Fibroblast of lung (primary cell): ENCODE results near the gene NCAM2. TPM values are rescaled to one million over a fixed set of nuclear protein-coding genes. Genes with fewer than 3 reads are reported as not detected.
A peak's percentile ranks its signal among the peaks of the same experiment; 100 is the strongest.

Source experiments
- DNase-seq, 2 donors: peaks; one replicate each; pipeline versions ENCODE4 v3.0.0 to v3.0.0-alpha.2; 2010; ENCODE audit warnings: low read depth in 2 of 2
- H2AFZ ChIP-seq: 2 replicates; pipeline ENCODE4 v1.5.1; 2012; ENCODE audit warnings: low read length, control low read depth, inconsistent platforms
- H3K27ac ChIP-seq: 2 replicates; pipeline ENCODE4 v1.5.1; 2011; ENCODE audit warnings: low read length, control low read depth; ENCODE audit not compliant: insufficient read depth
- H3K27me3 ChIP-seq: 2 replicates; pipeline ENCODE4 v1.5.1; 2011; ENCODE audit warnings: mild to moderate bottlenecking, low read length; ENCODE audit not compliant: control insufficient read depth, insufficient read depth
- H3K36me3 ChIP-seq: 2 replicates; pipeline ENCODE4 v1.5.1; 2011; ENCODE audit warnings: low read length; ENCODE audit not compliant: control insufficient read depth, insufficient read depth
- H3K4me1 ChIP-seq: 2 replicates; pipeline ENCODE4 v1.5.1; 2011; ENCODE audit warnings: low read length; ENCODE audit not compliant: control insufficient read depth, insufficient read depth; ENCODE audit errors: extremely low read depth
- H3K4me2 ChIP-seq: 2 replicates; pipeline ENCODE4 v1.5.1; 2011; ENCODE audit warnings: low read length, control low read depth; ENCODE audit not compliant: insufficient read depth; ENCODE audit errors: extremely low read depth
- H3K4me3 ChIP-seq, 4 experiments: fragments of 200-600 bp in 1 of 4; sonication (generic) in 1 of 4; replicated peaks in 1 of 4; 2 replicates each; pipeline ENCODE4 v1.5.1; 2011 to 2016; ENCODE audit warnings: low read length in 4 of 4, low read depth in 3 of 4, mild to moderate bottlenecking in 3 of 4, control low read depth in 2 of 4, inconsistent platforms in 1 of 4, mixed read lengths in 1 of 4; ENCODE audit not compliant: insufficient read depth in 1 of 4; ENCODE audit errors: control extremely low read depth in 1 of 4
- H3K79me2 ChIP-seq: 2 replicates; pipeline ENCODE4 v1.5.1; 2012; ENCODE audit warnings: mild to moderate bottlenecking, low read length, inconsistent platforms; ENCODE audit not compliant: control insufficient read depth, insufficient read depth
- H3K9ac ChIP-seq: 2 replicates; pipeline ENCODE4 v1.5.1; 2011; ENCODE audit warnings: mild to moderate bottlenecking, low read length, control low read depth; ENCODE audit not compliant: insufficient read depth
- H3K9me3 ChIP-seq: 2 replicates; pipeline ENCODE4 v1.5.1; 2012; ENCODE audit warnings: low read depth, low read length; ENCODE audit not compliant: control insufficient read depth, insufficient read depth
- H4K20me1 ChIP-seq: 2 replicates; pipeline ENCODE4 v1.5.1; 2011; ENCODE audit warnings: low read length; ENCODE audit not compliant: control insufficient read depth, insufficient read depth; ENCODE audit errors: extremely low read depth
- EZH2 ChIP-seq: IDR thresholded peaks from 2 replicates; pipeline ENCODE4 v1.5.1; 2012; ENCODE audit warnings: low read length, control low read depth, mild to moderate bottlenecking; ENCODE audit errors: missing control alignments
- polyA plus RNA-seq, 2 donors: library from polyadenylated mRNA; depleted of rRNA in 1 of 2; stranded (reverse) in 1 of 2; unstranded in 1 of 2; fragments of >200 nt; gene quantifications; 2 replicates each; pipeline ENCODE4 v1.2.1, GENCODE V29; 2011 to 2012; ENCODE audit warnings: missing spikeins in 1 of 2
- total RNA-seq: library from RNA; depleted of rRNA; stranded (reverse); fragments of >200 nt; gene quantifications from 2 replicates; pipeline ENCODE4 v1.2.1, GENCODE V29; 2014
- TF ChIP-seq, protein P1 (sequence below), 2 donors: IDR thresholded peaks in 1 of 2; conservative IDR thresholded peaks in 1 of 2; 1 replicate in 1 of 2; 2 replicates in 1 of 2; pipeline ENCODE4 v1.5.1; 2011 to 2012; ENCODE audit warnings: low read length in 2 of 2, control low read depth in 1 of 2, inconsistent platforms in 1 of 2, low read depth in 1 of 2, mild to moderate bottlenecking in 1 of 2

NCAM2 gene
- total and polyA plus RNA-seq, 2 donors (not counting 1 experiment from before 2014, with no cell fraction given), result 5.6 to 11.1 TPM

- TF ChIP-seq EZH2, result no peak
- TF ChIP-seq, protein P1, sequence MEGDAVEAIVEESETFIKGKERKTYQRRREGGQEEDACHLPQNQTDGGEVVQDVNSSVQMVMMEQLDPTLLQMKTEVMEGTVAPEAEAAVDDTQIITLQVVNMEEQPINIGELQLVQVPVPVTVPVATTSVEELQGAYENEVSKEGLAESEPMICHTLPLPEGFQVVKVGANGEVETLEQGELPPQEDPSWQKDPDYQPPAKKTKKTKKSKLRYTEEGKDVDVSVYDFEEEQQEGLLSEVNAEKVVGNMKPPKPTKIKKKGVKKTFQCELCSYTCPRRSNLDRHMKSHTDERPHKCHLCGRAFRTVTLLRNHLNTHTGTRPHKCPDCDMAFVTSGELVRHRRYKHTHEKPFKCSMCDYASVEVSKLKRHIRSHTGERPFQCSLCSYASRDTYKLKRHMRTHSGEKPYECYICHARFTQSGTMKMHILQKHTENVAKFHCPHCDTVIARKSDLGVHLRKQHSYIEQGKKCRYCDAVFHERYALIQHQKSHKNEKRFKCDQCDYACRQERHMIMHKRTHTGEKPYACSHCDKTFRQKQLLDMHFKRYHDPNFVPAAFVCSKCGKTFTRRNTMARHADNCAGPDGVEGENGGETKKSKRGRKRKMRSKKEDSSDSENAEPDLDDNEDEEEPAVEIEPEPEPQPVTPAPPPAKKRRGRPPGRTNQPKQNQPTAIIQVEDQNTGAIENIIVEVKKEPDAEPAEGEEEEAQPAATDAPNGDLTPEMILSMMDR (conservative IDR thresholded peaks at IDR 0.05 in 1 of 2, IDR thresholded peaks at IDR 0.05 in 1 of 2; ENCODE audit: low read depth in 1 of 2, low read length in 2 of 2), result no peak
- Histone ChIP-seq H3K27ac (peak overlapping the region; percentile 80), H3K79me2 (no peaks in the 10 kb centered on the region), H3K9me3 (no peaks in the 10 kb centered on the region), H3K9ac (no peak overlapping the region), H2AFZ (no peak overlapping the region), H3K4me1 (peaks cover 10% of the 10 kb centered on the region), H3K27me3 (no peaks in the 10 kb centered on the region), H4K20me1 (no peaks in the 10 kb centered on the region), H3K36me3 (no peaks in the 10 kb centered on the region), H3K4me3 (peak overlapping the region in 2 of 4 experiments; percentile 11 to 37), H3K4me2 (no peak overlapping the region)
- DNase-seq, result peak; percentile 98 to 100
Measured at GRCh38 chr21:21200103-21200938, 202.1 kb downstream of the NCAM2 start.

DNA sequence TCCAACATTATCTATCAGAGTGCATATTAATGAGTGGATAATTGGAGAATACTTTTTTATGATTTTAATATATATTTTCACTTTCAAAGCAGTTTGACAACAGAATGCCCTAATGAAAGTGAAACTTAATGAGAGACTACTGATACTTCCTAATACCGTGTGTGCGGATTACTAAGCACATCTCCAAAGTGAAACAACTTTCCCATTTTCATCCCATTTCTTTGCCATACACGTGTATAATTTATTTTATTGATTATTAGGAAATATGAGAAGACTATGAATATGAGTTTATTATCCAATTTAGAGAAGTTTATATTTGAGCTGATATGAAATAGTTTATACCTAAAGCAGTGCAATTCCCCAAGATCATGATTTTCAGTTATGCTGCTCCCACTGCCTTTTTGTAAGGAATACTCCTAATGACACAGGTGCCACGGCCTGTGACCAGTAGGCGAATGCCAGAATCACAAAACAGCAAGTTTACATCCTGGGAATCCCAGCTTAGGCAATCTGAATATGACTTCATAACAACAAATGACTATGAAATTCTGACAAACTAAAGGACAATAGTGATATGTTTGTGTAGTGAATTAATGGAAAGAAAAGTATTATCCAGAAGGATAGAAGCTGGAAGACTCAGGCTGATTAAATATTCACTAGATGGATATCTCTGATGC is 202.9 kb downstream of the NCAM2 start:
- peak overlapping the region in 3 of 4 experiments; percentile 11 to 37 (median 12) for H3K4me3 ChIP-seq
- H3K36me3 ChIP-seq, result no peaks in the 10 kb centered on the region
- H3K27me3 ChIP-seq, result no peaks in the 10 kb centered on the region
- peaks cover 10% of the 10 kb centered on the region for H3K4me1 ChIP-seq
- H3K9ac ChIP-seq, result no peak overlapping the region
- TF ChIP-seq EZH2, result no peak
- TF ChIP-seq, protein P1 (conservative IDR thresholded peaks at IDR 0.05 in 1 of 2, IDR thresholded peaks at IDR 0.05 in 1 of 2; ENCODE audit: low read depth in 1 of 2, low read length in 2 of 2), result no peak
- peak overlapping the region; percentile 70 for H3K27ac ChIP-seq
- no peaks in the 10 kb centered on the region for H3K79me2 ChIP-seq
- DNase-seq, result peak; percentile 30 to 64
- peak overlapping the region; percentile 45 for H3K4me2 ChIP-seq
- no peaks in the 10 kb centered on the region for H4K20me1 ChIP-seq
- H3K9me3 ChIP-seq, result no peaks in the 10 kb centered on the region
- H2AFZ ChIP-seq, result peak overlapping the region; percentile 43

DNA sequence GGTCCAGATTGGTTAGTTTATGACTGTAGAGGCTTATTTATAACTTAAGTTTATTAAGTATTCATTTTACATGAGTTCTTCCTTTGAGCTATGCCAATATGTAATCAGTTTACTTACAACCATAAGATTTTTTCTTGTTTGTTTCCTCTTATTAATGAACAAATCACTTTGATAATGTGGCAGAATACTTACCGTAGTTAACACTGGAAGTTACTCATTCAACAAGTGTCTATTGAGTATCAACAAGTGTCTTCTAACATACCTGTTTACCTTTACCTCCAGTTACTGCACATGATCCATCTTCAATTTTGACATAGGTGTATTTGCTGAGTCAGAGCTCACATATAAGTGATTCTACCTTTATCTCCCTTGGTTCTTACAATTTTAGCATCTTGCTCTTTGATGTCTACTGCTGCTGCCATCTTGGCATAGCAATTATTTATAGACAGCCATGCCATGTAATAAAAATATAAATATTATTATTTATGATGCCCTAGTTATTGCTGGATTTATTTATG is 205.7 kb downstream of the NCAM2 start:
- no peak for DNase-seq
- Histone ChIP-seq H3K27me3 (no peaks in the 10 kb centered on the region), H3K4me2 (no peak overlapping the region), H2AFZ (no peak overlapping the region), H4K20me1 (no peaks in the 10 kb centered on the region), H3K4me1 (peaks cover 10% of the 10 kb centered on the region), H3K9ac (no peak overlapping the region), H3K4me3 (no peak overlapping the region), H3K36me3 (no peaks in the 10 kb centered on the region), H3K9me3 (no peaks in the 10 kb centered on the region), H3K79me2 (no peaks in the 10 kb centered on the region), H3K27ac (no peak overlapping the region)
- TF ChIP-seq EZH2, result no peak
- TF ChIP-seq, protein P1 (conservative IDR thresholded peaks at IDR 0.05 in 1 of 2, IDR thresholded peaks at IDR 0.05 in 1 of 2; ENCODE audit: low read depth in 1 of 2, low read length in 2 of 2), result no peak
